Measurements from ENCODE around the gene SP1. TPM values are rescaled to one million over a fixed set of nuclear protein-coding genes. Genes with fewer than 3 reads are reported as not detected.
A peak's percentile ranks its signal among the peaks of the same experiment; 100 is the strongest.
"Not testable (repeated sequence)": the region's sequence is repeated elsewhere in the genome, so short reads cannot be mapped to it uniquely, and the experiment has no call there.

Gene SP1
- total and polyA plus RNA-seq, 3 donors from 2014 or later, result 58.6 to 86.0 (median 75.4) TPM

- intact Hi-C loops (cut with DNase I; ENCODE audit: low total_unique reads), result no loop called here
- Histone ChIP-seq H3K27me3 (no peaks in the 10 kb centered on the region), H3K36me3 (ENCODE audit: low read depth, missing control alignments) (no peaks in the 10 kb centered on the region), H3K9me3 (no peaks in the 10 kb centered on the region), H3K27ac (no peak overlapping the region), H3K4me1 (peaks cover 2% of the 10 kb centered on the region), H3K4me3 (no peak overlapping the region)
- TF ChIP-seq POLR2A (IDR thresholded peaks at IDR 0.05) (no peak), CTCF (IDR thresholded peaks at IDR 0.05) (no peak)
- 78 to 85% methylated on average over 5 to 7 of the region's 7 CpGs for WGBS, 2 donors
- no peak for DNase-seq
Observed at GRCh38 chr12:53431187-53431586, 51.2 kb downstream of the SP1 start.

- DNase-seq; H3K36me3 ChIP-seq (ENCODE audit: low read depth, missing control alignments); intact Hi-C loops (cut with DNase I; ENCODE audit: low total_unique reads); H3K4me3 ChIP-seq; H3K9me3 ChIP-seq; H3K27me3 ChIP-seq; H3K4me1 ChIP-seq; H3K27ac ChIP-seq: not testable (repeated sequence)
- 92 to 97% methylated on average over 9 of the region's 9 CpGs for WGBS, 2 donors
Observed at GRCh38 chr12:53435326-53435725, 55.4 kb downstream of the SP1 start.

- H3K27ac ChIP-seq; H3K9me3 ChIP-seq; intact Hi-C loops (cut with DNase I; ENCODE audit: low total_unique reads); DNase-seq; H3K4me3 ChIP-seq; H3K27me3 ChIP-seq; H3K36me3 ChIP-seq (ENCODE audit: low read depth, missing control alignments): not testable (repeated sequence)
- peaks cover 14% of the 10 kb centered on the region for H3K4me1 ChIP-seq
Observed at GRCh38 chr12:53439582-53439981, 59.6 kb downstream of the SP1 start.

GRCh38 chr12:53441040-53441833 lies 61.3 kb downstream of the SP1 start, which contains the start of gene PRR13:
Gene PRR13 (plus strand): TSS chr12:53441734. CDS start chr12:53442715, 981 bp downstream.
- intact Hi-C loops (cut with DNase I; ENCODE audit: low total_unique reads), result no loop called here
- Histone ChIP-seq H3K4me1 (peaks cover 14% of the 10 kb centered on the region), H3K9me3 (no peaks in the 10 kb centered on the region), H3K27me3 (no peaks in the 10 kb centered on the region), H3K36me3 (ENCODE audit: low read depth, missing control alignments) (no peaks in the 10 kb centered on the region), H3K27ac (peak within 1 kb of the TSS; percentile 89 to 93), H3K4me3 (peak within 1 kb of the TSS; percentile 61 to 74)
- peak; percentile 100 for DNase-seq
- WGBS, 2 donors, result 1 to 2% methylated on average over 25 to 31 of the region's 31 CpGs
- TF ChIP-seq CTCF (IDR thresholded peaks at IDR 0.05) (no peak), POLR2A (IDR thresholded peaks at IDR 0.05) (peak; percentile 57)

- no peak overlapping the region for H3K4me3 ChIP-seq
- intact Hi-C loops (cut with DNase I; ENCODE audit: low total_unique reads), result no loop called here
- H3K9me3 ChIP-seq, result no peaks in the 10 kb centered on the region
- no peak for DNase-seq
- no peaks in the 10 kb centered on the region for H3K36me3 ChIP-seq (ENCODE audit: low read depth, missing control alignments)
- H3K4me1 ChIP-seq, result peaks cover 14% of the 10 kb centered on the region
- WGBS, 2 donors, result 92 to 93% methylated on average over 4 of the region's 4 CpGs
- no peaks in the 10 kb centered on the region for H3K27me3 ChIP-seq
- no peak overlapping the region for H3K27ac ChIP-seq
- TF ChIP-seq POLR2A (IDR thresholded peaks at IDR 0.05) (no peak), CTCF (IDR thresholded peaks at IDR 0.05) (no peak)
Observed at GRCh38 chr12:53443955-53444354, 64.0 kb downstream of the SP1 start.

- intact Hi-C loops (cut with DNase I; ENCODE audit: low total_unique reads); H3K27ac ChIP-seq; H3K27me3 ChIP-seq; H3K36me3 ChIP-seq (ENCODE audit: low read depth, missing control alignments); H3K4me3 ChIP-seq; H3K9me3 ChIP-seq; DNase-seq: not testable (repeated sequence)
- WGBS, 2 donors, result 88 to 90% methylated on average over 10 to 11 of the region's 11 CpGs
- H3K4me1 ChIP-seq, result peaks cover 14% of the 10 kb centered on the region
Observed at GRCh38 chr12:53444593-53445325, 64.8 kb downstream of the SP1 start.

All from testis (tissue), 3 donors.